ENCODE data around the gene CCDC102B. TPM values are rescaled to one million over a fixed set of nuclear protein-coding genes. Genes with fewer than 3 reads are reported as not detected.

CCDC102B gene
- total RNA-seq, 2 donors from 2014 or later, result 4.9 to 5.0 TPM

DNA sequence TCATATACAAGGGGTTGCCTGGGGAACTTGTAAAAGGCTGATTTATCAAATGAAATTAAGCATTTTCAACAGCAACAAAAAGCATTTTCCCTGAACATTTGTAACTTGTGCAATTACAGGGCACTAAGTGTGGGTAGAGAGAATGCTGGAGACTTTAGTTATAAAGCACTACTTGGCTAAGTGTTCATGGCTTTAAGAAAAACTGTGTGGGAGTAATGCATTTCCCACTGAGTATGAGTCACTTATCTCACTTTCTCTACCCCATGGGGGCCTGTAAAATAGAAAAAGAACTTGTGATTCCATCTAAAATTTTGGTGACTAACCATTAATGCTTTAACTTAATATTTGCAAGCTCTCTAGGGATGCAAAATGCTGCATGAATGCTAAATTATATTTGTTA is 193.4 kb downstream of the CCDC102B start:
- no peak overlapping the region for H3K27ac Mint-ChIP-seq

GRCh38 chr18:68992719-68993482 is 195.0 kb downstream of the CCDC102B start:
- Mint-ChIP-seq H3K27ac (no peak overlapping the region), H3K9me3 (peaks cover 22% of the 10 kb centered on the region), H3K27me3 (ENCODE audit: insufficient read depth) (no peaks in the 10 kb centered on the region), H3K4me3 (no peak overlapping the region), H3K36me3 (ENCODE audit: low read depth) (peaks cover 5% of the 10 kb centered on the region), H3K4me1 (no peaks in the 10 kb centered on the region)
- 86% methylated on average over 11 to 12 of the region's 12 CpGs for WGBS, 2 experiments (ENCODE audit: insufficient coverage in 1 of 2, insufficient read length in 1 of 2)
- Histone ChIP-seq H3K9ac (ENCODE audit: extremely low read depth, low read length, poor library complexity, severe bottlenecking) (no peak overlapping the region), H3K4me1 (ENCODE audit: control insufficient read depth, insufficient read depth, low read length) (peaks cover 4% of the 10 kb centered on the region), H3K4me3 (ENCODE audit: low read length) (no peak overlapping the region), H3K27ac (ENCODE audit: low read depth, low read length) (no peak overlapping the region), H3K9me3 (ENCODE audit: control insufficient read depth, low read length) (peaks cover 6% of the 10 kb centered on the region), H3K36me3 (ENCODE audit: control insufficient read depth, insufficient read depth, low read length) (no peaks in the 10 kb centered on the region), H3K27me3 (ENCODE audit: control insufficient read depth, insufficient read depth, low read length, poor library complexity, severe bottlenecking) (no peaks in the 10 kb centered on the region)
- no peak for TF ChIP-seq CTCF (conservative IDR thresholded peaks at IDR 0.05)
- DNase-seq, result peak; percentile 57

More for the DNA sequence above, 193.4 kb downstream of the CCDC102B start:
- Histone ChIP-seq H3K36me3 (ENCODE audit: control insufficient read depth, insufficient read depth, low read length) (no peaks in the 10 kb centered on the region), H3K9ac (ENCODE audit: extremely low read depth, low read length, poor library complexity, severe bottlenecking) (no peak overlapping the region), H3K4me3 (ENCODE audit: low read length) (no peak overlapping the region), H3K9me3 (ENCODE audit: control insufficient read depth, low read length) (peaks cover 12% of the 10 kb centered on the region), H3K27me3 (ENCODE audit: control insufficient read depth, insufficient read depth, low read length, poor library complexity, severe bottlenecking) (no peaks in the 10 kb centered on the region), H3K27ac (ENCODE audit: low read depth, low read length) (no peak overlapping the region), H3K4me1 (ENCODE audit: control insufficient read depth, insufficient read depth, low read length) (peaks cover 4% of the 10 kb centered on the region)
- H3K4me1 Mint-ChIP-seq, result no peaks in the 10 kb centered on the region
- H3K27me3 Mint-ChIP-seq (ENCODE audit: insufficient read depth), result no peaks in the 10 kb centered on the region
- no peak overlapping the region for H3K4me3 Mint-ChIP-seq
- H3K36me3 Mint-ChIP-seq (ENCODE audit: low read depth), result peaks cover 6% of the 10 kb centered on the region
- no peak for DNase-seq
- TF ChIP-seq CTCF (conservative IDR thresholded peaks at IDR 0.05), result no peak
- peaks cover 29% of the 10 kb centered on the region for H3K9me3 Mint-ChIP-seq

DNA sequence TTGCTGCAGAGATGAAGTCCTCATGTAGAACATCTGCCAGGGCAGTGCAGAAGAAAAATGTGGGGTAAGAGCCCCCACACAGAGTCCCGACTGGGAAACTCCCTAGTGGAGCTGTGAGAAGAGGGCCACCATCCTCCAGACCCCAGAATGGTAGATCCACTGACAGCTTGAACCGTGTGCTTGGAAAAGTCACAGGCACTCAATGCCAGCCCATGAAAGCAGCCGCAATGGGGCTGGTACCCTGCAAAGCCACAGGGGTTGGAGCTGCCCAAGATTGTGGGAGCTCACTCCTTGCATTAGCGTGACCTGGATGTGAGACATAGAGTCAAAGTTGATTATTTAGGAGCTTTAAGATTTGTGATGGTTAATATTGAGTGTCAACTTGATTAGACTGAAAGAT is 197.8 kb downstream of the CCDC102B start:
- peaks cover 5% of the 10 kb centered on the region for H3K36me3 Mint-ChIP-seq (ENCODE audit: low read depth)
- no peak for DNase-seq

More for the DNA sequence above, 197.8 kb downstream of the CCDC102B start:
- TF ChIP-seq CTCF (conservative IDR thresholded peaks at IDR 0.05), result no peak
- Histone ChIP-seq H3K9me3 (ENCODE audit: control insufficient read depth, low read length) (peaks cover 6% of the 10 kb centered on the region), H3K27ac (ENCODE audit: low read depth, low read length) (no peak overlapping the region), H3K27me3 (ENCODE audit: control insufficient read depth, insufficient read depth, low read length, poor library complexity, severe bottlenecking) (no peaks in the 10 kb centered on the region), H3K9ac (ENCODE audit: extremely low read depth, low read length, poor library complexity, severe bottlenecking) (no peak overlapping the region), H3K4me1 (ENCODE audit: control insufficient read depth, insufficient read depth, low read length) (peaks cover 4% of the 10 kb centered on the region), H3K36me3 (ENCODE audit: control insufficient read depth, insufficient read depth, low read length) (no peaks in the 10 kb centered on the region), H3K4me3 (ENCODE audit: low read length) (no peak overlapping the region)
- H3K9me3 Mint-ChIP-seq, result peaks cover 16% of the 10 kb centered on the region
- H3K4me1 Mint-ChIP-seq, result no peaks in the 10 kb centered on the region
- H3K27me3 Mint-ChIP-seq (ENCODE audit: insufficient read depth), result no peaks in the 10 kb centered on the region
- no peak overlapping the region for H3K4me3 Mint-ChIP-seq
- 73 to 75% methylated on average over 4 of the region's 4 CpGs for WGBS, 2 experiments (ENCODE audit: insufficient coverage in 1 of 2, insufficient read length in 1 of 2)
- no peak overlapping the region for H3K27ac Mint-ChIP-seq

Data from endodermal cell (in vitro differentiated cells).